ENCODE measurements around the gene FCSK.

DNA sequence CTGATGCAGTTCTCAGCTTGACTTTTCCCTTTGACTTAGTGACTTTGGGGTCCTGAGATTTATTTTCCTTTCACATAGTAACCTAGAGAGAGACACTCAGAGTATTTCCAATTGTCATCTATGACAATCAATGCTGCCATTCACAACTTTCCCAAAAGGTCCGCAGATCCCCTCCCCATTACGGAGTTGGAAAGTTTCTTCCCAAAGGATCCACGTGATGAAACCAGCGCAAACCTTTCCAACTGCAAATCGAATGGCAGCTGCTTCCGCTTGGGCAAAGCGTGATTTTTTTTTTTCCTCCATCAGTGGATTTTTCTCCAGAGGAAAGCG, 538 bp upstream of the FCSK start:
- TF ChIP-seq CTCF (IDR thresholded peaks at IDR 0.05; ENCODE audit: low read depth, low read length, poor library complexity, severe bottlenecking), result no peak
- no peak for TF ChIP-seq EZH2phosphoT487 (IDR thresholded peaks at IDR 0.05; ENCODE audit: borderline replicate concordance, low read length)
